KMS-11 (cell line): ENCODE measurements around the gene COMP.

Source experiments
- H2AFZ ChIP-seq: fragments of 200-600 bp; sonication (generic); 2 replicates; pipeline ENCODE4 v1.6.1; 2016; ENCODE audit warnings: antibody characterized with exemption, mixed run types, low read depth
- H3K27ac ChIP-seq: fragments of 200-600 bp; sonication (generic); 2 replicates; pipeline ENCODE4 v1.6.1; 2016; ENCODE audit warnings: mild to moderate bottlenecking, mixed run types
- H3K27me3 ChIP-seq: fragments of 200-600 bp; sonication (generic); 2 replicates; pipeline ENCODE4 v1.6.1; 2017; ENCODE audit warnings: mild to moderate bottlenecking, low read depth, mixed run types, moderate library complexity; ENCODE audit not compliant: insufficient read depth
- H3K36me3 ChIP-seq: fragments of 200-600 bp; sonication (generic); 2 replicates; pipeline ENCODE4 v1.6.1; 2017; ENCODE audit warnings: mild to moderate bottlenecking, mixed run types; ENCODE audit not compliant: insufficient read depth
- H3K4me1 ChIP-seq: fragments of 200-600 bp; sonication (generic); 2 replicates; pipeline ENCODE4 v1.6.1; 2016; ENCODE audit warnings: mild to moderate bottlenecking, low read depth, mixed run types; ENCODE audit not compliant: poor library complexity, severe bottlenecking
- H3K4me2 ChIP-seq: fragments of 200-600 bp; sonication (generic); 2 replicates; pipeline ENCODE4 v1.7.0; 2016; ENCODE audit warnings: mild to moderate bottlenecking, mixed run types
- H3K4me3 ChIP-seq: fragments of 200-600 bp; sonication (generic); IDR thresholded peaks from 2 replicates; pipeline ENCODE4 v1.6.1; 2017; ENCODE audit warnings: low read depth, low read length, mixed read lengths; ENCODE audit not compliant: insufficient read depth
- H3K79me2 ChIP-seq: fragments of 200-600 bp; sonication (generic); 2 replicates; pipeline ENCODE4 v1.6.1; 2016; ENCODE audit warnings: low read depth, mixed run types; ENCODE audit not compliant: insufficient read depth
- H3K9ac ChIP-seq: fragments of 200-600 bp; sonication (generic); 2 replicates; pipeline ENCODE4 v1.6.1; 2016; ENCODE audit warnings: mild to moderate bottlenecking, mixed run types
- H4K20me1 ChIP-seq: fragments of 200-600 bp; sonication (generic); 2 replicates; pipeline ENCODE4 v1.6.1; 2016; ENCODE audit warnings: mild to moderate bottlenecking, mixed run types; ENCODE audit not compliant: insufficient read depth
- CTCF ChIP-seq: fragments of 200-600 bp; sonication (generic); conservative IDR thresholded peaks from 2 replicates; pipeline ENCODE4 v1.6.1; 2017; ENCODE audit warnings: low read depth, mild to moderate bottlenecking, antibody characterized with exemption, low read length, moderate library complexity, mixed read lengths

Gene COMP

GRCh38 chr19:18780631-18781030, 10.5 kb downstream of the COMP start:
- no peaks in the 10 kb centered on the region for H3K79me2 ChIP-seq
- no peak overlapping the region for H3K4me2 ChIP-seq
- no peaks in the 10 kb centered on the region for H4K20me1 ChIP-seq
- H3K9ac ChIP-seq, result no peak overlapping the region
- no peak overlapping the region for H3K4me3 ChIP-seq
- no peak overlapping the region for H3K27ac ChIP-seq
- TF ChIP-seq CTCF, result no peak
- peaks cover 12% of the 10 kb centered on the region for H3K4me1 ChIP-seq
- H3K27me3 ChIP-seq, result peaks cover 2% of the 10 kb centered on the region; the same call in 1 of the 2 replicates
- no peaks in the 10 kb centered on the region for H3K36me3 ChIP-seq
- no peak overlapping the region for H2AFZ ChIP-seq

- peaks cover 2% of the 10 kb centered on the region; the same call in 1 of the 2 replicates for H3K27me3 ChIP-seq
- no peak overlapping the region for H3K9ac ChIP-seq
Observed at GRCh38 chr19:18780081-18780480, 11.0 kb downstream of the COMP start.

GRCh38 chr19:18778826-18779495, 12.1 kb downstream of the COMP start:
- Histone ChIP-seq H2AFZ (no peak overlapping the region), H3K79me2 (no peaks in the 10 kb centered on the region), H3K4me1 (peaks cover 9% of the 10 kb centered on the region), H3K4me2 (no peak overlapping the region), H4K20me1 (no peaks in the 10 kb centered on the region), H3K27me3 (no peaks in the 10 kb centered on the region; the same call in 1 of the 2 replicates), H3K36me3 (no peaks in the 10 kb centered on the region), H3K9ac (no peak overlapping the region), H3K4me3 (no peak overlapping the region), H3K27ac (no peak overlapping the region)
- no peak for TF ChIP-seq CTCF

More at GRCh38 chr19:18780081-18780480, 11.0 kb downstream of the COMP start:
- Histone ChIP-seq H2AFZ (no peak overlapping the region), H3K36me3 (no peaks in the 10 kb centered on the region), H3K4me1 (peaks cover 9% of the 10 kb centered on the region), H3K4me3 (no peak overlapping the region), H3K27ac (no peak overlapping the region), H3K4me2 (no peak overlapping the region), H4K20me1 (no peaks in the 10 kb centered on the region), H3K79me2 (no peaks in the 10 kb centered on the region)
- no peak for TF ChIP-seq CTCF

- Histone ChIP-seq H3K27ac (no peak overlapping the region), H4K20me1 (no peaks in the 10 kb centered on the region), H3K27me3 (no peaks in the 10 kb centered on the region; the same call in 1 of the 2 replicates), H2AFZ (no peak overlapping the region), H3K9ac (no peak overlapping the region), H3K4me1 (peaks cover 9% of the 10 kb centered on the region), H3K4me3 (no peak overlapping the region), H3K36me3 (no peaks in the 10 kb centered on the region), H3K79me2 (no peaks in the 10 kb centered on the region), H3K4me2 (peak overlapping the region; percentile 21; the same call in 1 of the 2 replicates)
- TF ChIP-seq CTCF, result no peak
Observed at GRCh38 chr19:18778076-18778389, 13.1 kb downstream of the COMP start.
